GM13976 (cell line): Measurements from ENCODE around the gene PPP1R14B.

Source experiments
- DNase-seq: peaks from one replicate; pipeline ENCODE4 v3.0.0; 2012; ENCODE audit warnings: low spot score
- in situ Hi-C: fragments of 300-500 bp; cut with MboI; formaldehyde crosslinking; loops from one replicate; pipeline ENCODE4 v1.12.0; 2022; ENCODE audit warnings: low sequenced_read_pairs, mixed read lengths, inconsistent platforms; ENCODE audit not compliant: unreplicated experiment
- TF ChIP-seq, protein P1 (sequence below): IDR thresholded peaks from 2 replicates; pipeline ENCODE4 v1.5.1; 2012; ENCODE audit warnings: borderline replicate concordance, mild to moderate bottlenecking; ENCODE audit not compliant: insufficient read depth; ENCODE audit errors: extremely low read depth, missing control alignments, control extremely low read depth

Gene PPP1R14B

DNA sequence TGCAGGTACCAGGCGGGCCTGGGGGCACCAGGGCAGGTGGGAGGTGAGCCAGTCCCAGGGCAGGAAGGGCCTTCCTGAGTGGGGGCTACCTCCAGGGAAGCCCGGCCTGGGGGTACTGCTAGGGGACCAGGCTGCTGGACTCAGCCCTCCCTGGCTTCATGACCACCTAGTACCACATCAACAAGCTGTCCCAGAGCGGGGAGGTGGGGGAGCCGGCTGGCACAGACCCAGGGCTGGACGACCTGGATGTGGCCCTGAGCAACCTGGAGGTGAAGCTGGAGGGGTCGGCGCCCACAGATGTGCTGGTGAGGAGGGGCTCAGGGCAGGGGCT, 27.4 kb downstream of the PPP1R14B start:
- in situ Hi-C loops: no loop called here
- TF ChIP-seq, protein P1, sequence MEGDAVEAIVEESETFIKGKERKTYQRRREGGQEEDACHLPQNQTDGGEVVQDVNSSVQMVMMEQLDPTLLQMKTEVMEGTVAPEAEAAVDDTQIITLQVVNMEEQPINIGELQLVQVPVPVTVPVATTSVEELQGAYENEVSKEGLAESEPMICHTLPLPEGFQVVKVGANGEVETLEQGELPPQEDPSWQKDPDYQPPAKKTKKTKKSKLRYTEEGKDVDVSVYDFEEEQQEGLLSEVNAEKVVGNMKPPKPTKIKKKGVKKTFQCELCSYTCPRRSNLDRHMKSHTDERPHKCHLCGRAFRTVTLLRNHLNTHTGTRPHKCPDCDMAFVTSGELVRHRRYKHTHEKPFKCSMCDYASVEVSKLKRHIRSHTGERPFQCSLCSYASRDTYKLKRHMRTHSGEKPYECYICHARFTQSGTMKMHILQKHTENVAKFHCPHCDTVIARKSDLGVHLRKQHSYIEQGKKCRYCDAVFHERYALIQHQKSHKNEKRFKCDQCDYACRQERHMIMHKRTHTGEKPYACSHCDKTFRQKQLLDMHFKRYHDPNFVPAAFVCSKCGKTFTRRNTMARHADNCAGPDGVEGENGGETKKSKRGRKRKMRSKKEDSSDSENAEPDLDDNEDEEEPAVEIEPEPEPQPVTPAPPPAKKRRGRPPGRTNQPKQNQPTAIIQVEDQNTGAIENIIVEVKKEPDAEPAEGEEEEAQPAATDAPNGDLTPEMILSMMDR: no peak

DNA sequence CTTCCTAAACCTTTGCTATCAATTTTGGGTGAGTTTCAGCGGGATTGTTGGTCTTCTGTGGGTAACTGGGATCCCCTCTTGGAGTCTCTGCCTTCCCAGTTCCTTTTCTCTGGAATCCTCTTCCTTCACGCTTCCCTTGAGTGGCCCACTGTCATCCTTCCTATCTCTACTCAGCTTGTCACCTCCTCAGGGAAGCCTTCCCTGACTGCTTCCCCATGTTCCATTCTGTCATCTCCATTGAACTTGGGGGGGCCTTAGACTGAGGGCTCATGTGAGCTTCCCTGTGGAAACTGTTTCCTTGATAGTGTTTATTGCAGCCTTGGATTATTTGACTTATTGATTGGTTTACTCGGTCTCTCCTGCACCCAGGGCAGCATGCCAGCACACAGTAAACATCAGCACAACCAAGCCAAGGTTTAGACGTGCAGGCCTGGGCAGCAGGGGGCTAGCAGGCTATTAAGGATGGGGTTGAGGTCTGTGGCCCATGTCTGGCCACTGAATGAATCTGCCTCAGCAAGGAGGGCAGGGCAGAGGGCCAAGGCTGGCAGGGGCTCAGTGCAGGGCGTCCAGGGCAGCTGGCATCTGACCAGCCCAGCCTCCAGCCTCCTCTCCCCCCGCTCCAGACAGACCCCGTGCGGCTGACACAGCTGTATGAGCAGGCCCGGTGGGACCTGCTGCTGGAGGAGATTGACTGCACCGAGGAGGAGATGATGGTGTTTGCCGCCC, 28.0 kb downstream of the PPP1R14B start:
- TF ChIP-seq, protein P1: no peak
- in situ Hi-C loops: no loop called here
- no peak for DNase-seq

More for the DNA sequence above, 27.4 kb downstream of the PPP1R14B start:
- no peak for DNase-seq

GRCh38 chr11:64216879-64217278, 29.9 kb downstream of the PPP1R14B start:
- DNase-seq: no peak
- TF ChIP-seq, protein P1: no peak
- in situ Hi-C loops: no loop called here

- DNase-seq: no peak
- in situ Hi-C loops: no loop called here
- TF ChIP-seq, protein P1: no peak
These were observed 35.4 kb downstream of the PPP1R14B start for GRCh38 chr11:64211181-64211872.

GRCh38 chr11:64210301-64211020, 36.3 kb downstream of the PPP1R14B start:
- DNase-seq: no peak
- TF ChIP-seq, protein P1: no peak
- in situ Hi-C loops: no loop called here

- no peak for DNase-seq
- TF ChIP-seq, protein P1: no peak
- in situ Hi-C loops: no loop called here
These were observed 37.2 kb downstream of the PPP1R14B start for GRCh38 chr11:64209563-64209843.
